Astrocyte of the cerebellum (primary cell): Measurements from ENCODE around the gene PRR14L.

Experiments
- DNase-seq: peaks from one replicate; pipeline ENCODE4 v3.0.0-alpha.2; 2011; ENCODE audit warnings: low read depth
- H3K4me3 ChIP-seq: 2 replicates; pipeline ENCODE4 v1.5.1; 2011; ENCODE audit warnings: mild to moderate bottlenecking, low read depth, low read length, moderate library complexity
- CTCF ChIP-seq: IDR thresholded peaks from 2 replicates; pipeline ENCODE4 v1.5.1; 2012; ENCODE audit warnings: low read length, low read depth, moderate library complexity, mild to moderate bottlenecking; ENCODE audit errors: missing control alignments
- in situ Hi-C: cut with HindIII; loops from 2 replicates; pipeline ENCODE4 v1.10.0; 2017; ENCODE audit warnings: low sequenced_read_pairs

PRR14L gene

GRCh38 chr22:31732089-31732829 is 17.7 kb downstream of the PRR14L start:
- no peak for DNase-seq
- TF ChIP-seq CTCF, result no peak
- in situ Hi-C loops, result no loop called here
- H3K4me3 ChIP-seq, result no peak overlapping the region

DNA sequence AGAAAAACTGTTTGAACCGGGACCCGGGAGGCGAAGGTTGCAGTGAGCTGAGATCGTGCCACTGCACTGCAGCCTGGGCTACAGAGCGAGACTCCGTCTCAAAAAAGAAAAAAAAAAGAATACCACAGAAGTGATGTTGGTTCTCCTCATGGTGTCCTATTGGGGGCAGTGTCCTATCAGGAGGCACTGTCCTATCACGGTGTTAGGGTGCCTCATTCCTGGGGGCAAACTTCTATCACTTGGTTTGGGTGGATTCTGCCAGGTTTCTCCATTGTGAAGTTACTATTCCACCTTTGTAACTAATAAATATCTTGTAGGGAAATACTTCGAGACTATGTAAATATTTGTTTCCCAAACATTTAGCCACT is 19.6 kb downstream of the PRR14L start:
- in situ Hi-C loops, result no loop called here
- DNase-seq, result no peak
- TF ChIP-seq CTCF, result peak; percentile 11

DNA sequence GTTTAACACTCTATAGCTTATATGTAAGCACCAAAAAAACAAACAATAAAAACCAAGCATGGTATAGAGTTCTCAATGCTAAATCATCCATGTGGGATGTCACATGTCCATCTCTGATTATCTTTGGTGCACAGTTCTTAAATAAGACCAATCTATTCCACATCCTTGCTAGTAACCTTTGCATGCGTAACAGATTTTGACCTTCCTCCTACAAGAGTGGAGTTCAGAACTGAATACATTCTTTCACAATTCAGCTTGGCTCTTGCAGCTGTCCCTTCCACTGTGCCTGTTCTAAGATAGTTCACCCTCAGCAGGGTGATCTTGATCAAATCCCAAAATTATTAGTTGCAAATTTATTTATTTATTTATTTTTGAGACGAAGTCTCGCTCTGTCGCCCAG is 21.1 kb downstream of the PRR14L start:
- no peak for DNase-seq
- TF ChIP-seq CTCF, result no peak
- H3K4me3 ChIP-seq, result no peak overlapping the region
- in situ Hi-C loops, result no loop called here

More for the DNA sequence above, 19.6 kb downstream of the PRR14L start:
- H3K4me3 ChIP-seq, result no peak overlapping the region

DNA sequence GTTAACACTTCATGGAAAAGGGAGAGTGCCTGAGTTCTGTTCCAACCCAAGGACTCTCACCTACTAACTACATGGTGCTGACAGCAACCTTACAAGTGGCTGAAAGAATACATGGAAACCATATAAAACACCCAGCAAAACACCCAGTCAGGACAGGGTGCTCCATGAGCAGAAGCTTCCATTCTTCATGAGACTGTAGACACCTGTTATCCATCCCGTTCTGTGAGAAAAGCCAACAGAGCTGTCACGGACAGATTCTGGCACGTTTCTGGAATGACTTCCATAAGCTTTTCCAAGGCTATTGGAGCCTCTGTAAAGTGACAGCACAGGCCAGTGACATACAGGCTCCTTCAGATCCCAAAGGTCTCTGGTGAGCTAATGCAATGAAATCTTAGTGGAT is 23.2 kb downstream of the PRR14L start:
- in situ Hi-C loops, result no loop called here
- no peak overlapping the region for H3K4me3 ChIP-seq
- DNase-seq, result no peak
- no peak for TF ChIP-seq CTCF

DNA sequence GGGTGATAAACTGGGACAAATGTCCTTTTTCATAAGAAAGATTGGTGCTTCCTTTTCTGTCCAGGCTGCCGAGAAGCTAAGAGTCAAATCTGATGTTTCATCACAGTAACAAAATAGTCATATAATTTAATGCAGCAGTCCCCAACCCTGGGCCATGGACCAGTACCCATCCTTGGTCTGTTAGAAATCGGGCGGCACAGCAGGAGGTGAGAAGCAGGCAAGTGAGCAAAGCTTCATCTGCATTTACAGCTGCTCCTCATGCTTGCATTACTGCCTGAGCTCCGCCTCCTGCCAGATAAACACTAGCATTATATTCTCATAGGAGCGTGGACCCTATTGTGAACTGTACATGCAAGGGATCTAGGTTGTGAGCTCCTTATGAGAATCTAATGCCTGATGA is 26.2 kb downstream of the PRR14L start:
- in situ Hi-C loops, result loop anchor here (25.0 kb wide), 1 partner anchor 239 kb away; no protein-coding TSS in a partner anchor
- no peak for TF ChIP-seq CTCF
- no peak for DNase-seq
- no peak overlapping the region for H3K4me3 ChIP-seq

DNA sequence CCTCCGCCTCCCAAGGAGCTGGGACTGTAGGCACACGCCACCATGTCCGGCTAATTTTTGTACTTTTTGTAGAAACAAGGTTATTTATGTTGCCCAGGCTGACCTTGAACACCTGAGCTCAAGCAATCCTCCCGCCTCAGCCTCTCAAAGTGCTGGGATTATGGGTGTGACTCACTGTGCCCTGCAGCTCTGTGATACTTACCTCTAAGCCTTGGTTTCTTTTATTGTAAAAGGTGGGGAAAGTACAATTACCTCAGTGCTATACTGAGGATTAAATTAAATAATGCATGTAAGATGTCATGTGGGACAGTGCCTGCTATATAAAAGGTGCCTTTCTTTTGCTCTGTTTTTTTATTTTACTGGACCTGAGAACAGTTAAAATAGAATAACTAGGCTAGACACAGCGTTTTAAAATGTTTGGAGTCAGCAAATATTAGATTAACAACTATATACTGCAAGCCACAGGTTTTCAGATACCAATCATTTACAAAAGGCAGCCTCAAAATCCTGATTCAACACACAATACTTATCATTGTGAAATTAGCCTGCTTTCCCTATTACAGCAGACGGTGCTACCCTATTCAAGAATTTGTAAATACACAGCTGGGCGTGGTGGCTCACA is 30.0 kb downstream of the PRR14L start:
- in situ Hi-C loops, result loop anchor here (25.0 kb wide), 1 partner anchor 242 kb away; no protein-coding TSS in a partner anchor

More for the DNA sequence above, 30.0 kb downstream of the PRR14L start:
- DNase-seq, result no peak
- H3K4me3 ChIP-seq, result no peak overlapping the region
- TF ChIP-seq CTCF, result no peak
